Tibial nerve (tissue), 4 donors: ENCODE measurements around the gene GIT1. TPM values are rescaled to one million over a fixed set of nuclear protein-coding genes. Genes with fewer than 3 reads are reported as not detected.
A peak's percentile ranks its signal among the peaks of the same experiment; 100 is the strongest.

Experiments used
- DNase-seq, 2 donors: peaks; one replicate each; pipeline ENCODE4 v3.0.0-alpha.2; 2019; ENCODE audit warnings: low spot score in 2 of 2
- H3K27ac ChIP-seq, 4 donors: fragments of 200-600 bp; sonication (generic) in 3 of 4; one replicate each; pipeline ENCODE4 v1.5.1; 2017 to 2019; ENCODE audit warnings: mild to moderate bottlenecking in 1 of 4
- H3K27me3 ChIP-seq, 2 donors: fragments of 200-600 bp; sonication (generic) in 1 of 2; one replicate each; pipeline versions ENCODE4 v1.5.1 to v1.6.0; 2017 to 2019
- H3K36me3 ChIP-seq, 3 donors: fragments of 200-600 bp; sonication (generic); one replicate each; pipeline ENCODE4 v1.5.1; 2018 to 2019
- H3K4me1 ChIP-seq, 4 donors: fragments of 200-600 bp; sonication (generic) in 3 of 4; one replicate each; pipeline ENCODE4 v1.5.1; 2017 to 2019
- H3K4me3 ChIP-seq, 4 donors: fragments of 200-600 bp; sonication (generic) in 3 of 4; one replicate each; pipeline ENCODE4 v1.5.1; 2017 to 2019; ENCODE audit warnings: mild to moderate bottlenecking in 1 of 4, moderate library complexity in 1 of 4
- H3K9me3 ChIP-seq, 4 donors: fragments of 200-600 bp; sonication (generic) in 3 of 4; one replicate each; pipeline ENCODE4 v1.5.1; 2017 to 2019
- EP300 ChIP-seq, 2 donors: sonication (generic); formaldehyde crosslinking; IDR thresholded peaks; one replicate each; pipeline ENCODE4 v1.6.1; 2017; ENCODE audit warnings: antibody characterized with exemption in 2 of 2, mild to moderate bottlenecking in 1 of 2
- POLR2A ChIP-seq, 2 donors: fragments of 450-650 bp; IDR thresholded peaks; one replicate each; pipeline ENCODE4 v1.6.1; 2017; ENCODE audit warnings: antibody characterized with exemption in 2 of 2, mild to moderate bottlenecking in 2 of 2, moderate library complexity in 2 of 2
- WGBS, 2 donors: methylation state at CpG; one replicate each; pipeline ENCODE4 v1.1.5; 2018; 5-methylcytosine and 5-hydroxymethylcytosine counted together
- total RNA-seq, 4 donors: library from RNA; depleted of rRNA; stranded (reverse); fragments of >200 nt; gene quantifications; one replicate each; pipeline ENCODE4 v1.1.0, GENCODE V29; 2016
- TF ChIP-seq, protein P1 (sequence below), 5 experiments: fragments of 200-600 bp in 3 of 5; fragments of 450-650 bp in 2 of 5; sonication (generic) in 3 of 5; IDR thresholded peaks; one replicate each; pipeline ENCODE4 v1.5.1; 2016 to 2019; ENCODE audit warnings: antibody characterized with exemption in 5 of 5, mild to moderate bottlenecking in 3 of 5, moderate library complexity in 2 of 5

The GIT1 gene
- total RNA-seq, 4 donors from 2014 or later, result 51.3 to 100 (median 89.7) TPM

DNA sequence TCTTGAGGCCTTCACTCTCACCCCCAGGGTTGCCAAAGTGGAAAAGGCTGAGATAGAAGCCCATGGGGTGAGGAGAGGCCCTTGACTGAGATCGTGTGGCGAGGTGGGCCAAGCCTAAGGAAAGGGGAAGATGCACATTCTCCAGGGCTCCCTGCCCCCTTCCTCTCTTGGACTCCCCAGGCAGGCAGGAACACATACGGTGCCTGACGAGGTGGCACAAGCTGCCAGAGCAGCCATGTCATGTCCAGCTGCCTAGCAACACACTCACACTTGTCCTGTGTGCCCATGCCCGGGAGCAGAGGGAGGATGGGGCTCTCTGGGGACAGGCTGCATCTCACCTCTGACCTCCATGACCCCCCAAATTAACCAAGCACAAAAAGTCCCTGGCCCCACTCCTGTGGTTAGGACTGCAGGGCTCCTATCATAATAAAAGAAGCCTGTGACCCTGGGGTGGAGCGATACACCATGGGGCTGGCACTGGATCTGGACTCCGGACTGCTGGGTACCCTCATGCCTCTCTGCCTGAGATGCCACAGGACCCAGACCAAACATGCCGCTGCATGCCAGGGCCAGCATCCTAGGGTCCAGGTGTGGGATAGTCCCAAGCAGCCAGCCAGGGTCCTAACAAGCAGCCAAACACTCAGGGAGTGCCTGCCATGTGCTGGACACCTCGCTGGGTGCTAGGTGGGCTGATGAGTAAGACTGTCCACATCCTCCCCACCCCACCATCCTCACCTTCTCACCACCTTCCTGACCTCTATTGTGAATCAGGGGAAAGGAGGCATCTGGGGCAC, 2.6 kb downstream of the GIT1 start:
- TF ChIP-seq POLR2A (IDR thresholded peaks at IDR 0.05) (no peak), EP300 (IDR thresholded peaks at IDR 0.05) (no peak)
- TF ChIP-seq, protein P1, sequence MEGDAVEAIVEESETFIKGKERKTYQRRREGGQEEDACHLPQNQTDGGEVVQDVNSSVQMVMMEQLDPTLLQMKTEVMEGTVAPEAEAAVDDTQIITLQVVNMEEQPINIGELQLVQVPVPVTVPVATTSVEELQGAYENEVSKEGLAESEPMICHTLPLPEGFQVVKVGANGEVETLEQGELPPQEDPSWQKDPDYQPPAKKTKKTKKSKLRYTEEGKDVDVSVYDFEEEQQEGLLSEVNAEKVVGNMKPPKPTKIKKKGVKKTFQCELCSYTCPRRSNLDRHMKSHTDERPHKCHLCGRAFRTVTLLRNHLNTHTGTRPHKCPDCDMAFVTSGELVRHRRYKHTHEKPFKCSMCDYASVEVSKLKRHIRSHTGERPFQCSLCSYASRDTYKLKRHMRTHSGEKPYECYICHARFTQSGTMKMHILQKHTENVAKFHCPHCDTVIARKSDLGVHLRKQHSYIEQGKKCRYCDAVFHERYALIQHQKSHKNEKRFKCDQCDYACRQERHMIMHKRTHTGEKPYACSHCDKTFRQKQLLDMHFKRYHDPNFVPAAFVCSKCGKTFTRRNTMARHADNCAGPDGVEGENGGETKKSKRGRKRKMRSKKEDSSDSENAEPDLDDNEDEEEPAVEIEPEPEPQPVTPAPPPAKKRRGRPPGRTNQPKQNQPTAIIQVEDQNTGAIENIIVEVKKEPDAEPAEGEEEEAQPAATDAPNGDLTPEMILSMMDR (IDR thresholded peaks at IDR 0.05), result no peak
- H3K9me3 ChIP-seq, result no peaks in the 10 kb centered on the region
- peaks cover 0 to 91% (median 63%) of the 10 kb centered on the region in 4 donors for H3K4me1 ChIP-seq
- peaks cover 0 to 15% (median 6%) of the 10 kb centered on the region in 3 donors for H3K36me3 ChIP-seq
- WGBS, 2 donors, result 48 to 52% methylated on average over 9 of the region's 9 CpGs
- peak overlapping the region in 3 of 4 donors; percentile 87 to 97 (median 96) for H3K4me3 ChIP-seq
- no peaks in the 10 kb centered on the region for H3K27me3 ChIP-seq
- no peak for DNase-seq
- H3K27ac ChIP-seq, result peak overlapping the region; percentile 32 to 95 (median 86)

DNA sequence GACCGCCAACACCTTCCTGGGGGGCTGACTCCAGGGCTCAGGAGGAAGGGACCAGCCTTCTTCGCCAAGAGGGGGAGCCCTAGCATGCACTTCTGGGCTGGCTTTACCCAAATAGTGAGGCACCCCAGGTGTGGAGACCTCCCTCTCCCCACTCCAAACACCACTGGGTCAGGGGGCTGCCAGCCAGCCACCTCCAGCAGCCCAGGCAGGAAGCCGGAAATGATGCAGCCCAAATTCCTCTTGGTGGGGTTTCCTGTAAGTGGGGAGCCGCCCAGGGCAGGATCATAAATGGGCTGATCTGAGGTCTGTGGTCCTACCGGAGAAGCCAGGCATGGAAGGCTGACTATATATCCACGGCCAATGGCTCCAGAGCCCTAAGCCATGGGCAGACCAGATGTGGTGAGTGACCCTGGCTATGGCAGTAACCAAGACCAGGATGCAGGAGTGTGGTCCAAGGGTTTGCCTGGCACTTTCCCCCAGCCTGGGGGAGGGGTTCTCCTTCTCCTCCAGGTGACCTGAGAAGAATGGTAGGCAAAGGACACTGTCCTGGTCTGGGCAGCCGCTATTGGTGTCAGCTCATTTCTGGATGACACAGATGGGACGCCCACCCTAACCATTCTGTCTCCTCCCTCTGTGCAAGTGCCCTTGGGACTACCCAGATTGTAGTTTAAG, 4.2 kb downstream of the GIT1 start:
- no peaks in the 10 kb centered on the region for H3K27me3 ChIP-seq
- peak overlapping the region; percentile 78 to 95 (median 86) for H3K27ac ChIP-seq
- WGBS, 2 donors, result 55 to 56% methylated on average over 8 of the region's 8 CpGs
- DNase-seq, result no peak
- TF ChIP-seq EP300 (IDR thresholded peaks at IDR 0.05) (no peak), POLR2A (IDR thresholded peaks at IDR 0.05) (peak in 1 of 2 donors; percentile 31)
- TF ChIP-seq, protein P1 (IDR thresholded peaks at IDR 0.05), result peak in 2 of 5 experiments; percentile 17 to 23
- H3K4me3 ChIP-seq, result peak overlapping the region in 2 of 4 donors; percentile 16 to 37
- peaks cover 0 to 91% (median 53%) of the 10 kb centered on the region in 4 donors for H3K4me1 ChIP-seq
- no peaks in the 10 kb centered on the region for H3K9me3 ChIP-seq
- H3K36me3 ChIP-seq, result peaks cover 3 to 26% (median 6%) of the 10 kb centered on the region in 3 donors

DNA sequence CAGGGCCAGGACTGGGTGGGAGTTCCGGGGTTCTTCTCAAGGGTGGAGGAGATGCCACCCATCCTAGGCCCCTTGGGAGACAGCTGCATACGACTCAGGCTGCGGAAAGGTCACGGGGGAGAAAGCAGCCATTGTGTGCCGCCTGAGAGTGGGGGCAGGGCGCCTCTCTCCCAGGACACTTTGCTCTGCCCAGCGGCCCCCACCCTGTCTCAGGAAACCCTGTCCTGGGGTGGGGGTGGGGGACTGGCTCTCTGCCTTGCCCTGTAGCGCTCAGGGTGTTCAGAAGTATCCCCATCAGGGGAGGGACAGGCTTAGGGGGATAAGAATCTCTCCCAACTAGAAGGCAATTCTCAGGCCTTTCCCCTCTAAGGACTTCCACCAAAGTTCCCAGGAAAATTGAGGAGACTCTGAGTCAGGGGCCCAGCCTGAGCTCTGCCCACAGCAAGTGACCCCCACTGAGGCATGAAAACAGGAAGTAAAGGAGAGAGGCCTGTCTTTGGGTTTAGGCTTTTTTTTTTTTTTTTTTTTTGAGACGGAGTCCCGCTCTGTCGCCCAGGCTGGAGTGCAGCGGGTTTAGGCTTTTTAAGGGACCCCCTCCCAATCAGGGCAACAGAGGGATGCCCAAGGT, 4.9 kb downstream of the GIT1 start:
- TF ChIP-seq POLR2A (IDR thresholded peaks at IDR 0.05) (peak in 1 of 2 donors; percentile 40), EP300 (IDR thresholded peaks at IDR 0.05) (peak; percentile 63 to 84)
- TF ChIP-seq, protein P1 (IDR thresholded peaks at IDR 0.05), result no peak
- Histone ChIP-seq H3K4me3 (peak overlapping the region in 2 of 4 donors; percentile 16 to 37), H3K9me3 (no peaks in the 10 kb centered on the region), H3K27me3 (no peaks in the 10 kb centered on the region), H3K4me1 (peaks cover 0 to 91% (median 49%) of the 10 kb centered on the region in 4 donors), H3K27ac (peak overlapping the region; percentile 78 to 95 (median 86)), H3K36me3 (peaks cover 3 to 30% (median 6%) of the 10 kb centered on the region in 3 donors)
- 19 to 35% methylated on average over 6 to 12 of the region's 12 CpGs for WGBS, 2 donors
- peak in 1 of 2 donors; percentile 50 for DNase-seq

DNA sequence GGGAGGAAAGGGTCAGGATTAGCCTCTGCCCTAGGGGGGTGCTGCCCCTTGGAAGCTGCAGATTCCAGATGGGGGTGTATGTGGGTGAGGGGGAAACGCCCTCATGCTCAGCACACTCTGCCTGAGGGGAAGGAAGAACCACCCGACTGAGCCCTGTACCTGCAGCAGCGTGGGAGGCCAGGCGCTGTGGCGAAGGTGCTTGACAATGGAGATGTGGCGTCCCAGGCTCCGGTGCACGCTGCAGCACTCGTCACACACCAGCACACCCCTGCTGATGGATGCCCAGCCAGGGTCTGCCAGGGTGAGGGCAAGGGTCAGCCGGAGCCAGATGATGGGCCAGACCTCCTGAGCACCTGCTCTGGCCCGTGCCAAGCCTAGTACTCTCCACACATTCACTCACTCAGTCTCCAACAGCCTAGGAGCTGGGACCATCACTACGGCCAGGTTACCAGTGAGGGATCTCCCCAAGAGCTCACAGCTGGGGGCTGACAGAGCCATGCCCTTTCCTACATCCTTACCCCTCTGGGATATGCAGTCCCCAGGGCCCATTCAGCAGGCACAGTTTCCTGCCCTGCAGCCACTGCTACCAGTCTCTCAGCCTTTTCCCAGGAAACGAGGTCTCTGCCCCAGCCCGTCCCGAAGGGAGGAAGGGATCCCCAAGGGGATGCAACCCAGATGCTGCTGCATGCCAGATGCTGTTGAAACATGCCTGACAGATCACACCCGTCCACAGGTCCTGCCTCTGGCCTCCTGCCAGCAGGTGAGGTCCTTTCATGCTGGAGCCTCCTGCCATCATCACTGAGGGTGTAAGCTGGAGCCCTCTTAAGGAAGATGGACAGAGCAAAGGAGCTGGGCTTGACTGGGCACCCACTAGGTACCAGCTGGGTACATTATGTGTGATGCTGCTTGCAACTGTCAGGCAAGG, 5.9 kb downstream of the GIT1 start:
- H3K36me3 ChIP-seq, result peaks cover 3 to 40% (median 6%) of the 10 kb centered on the region in 3 donors
- H3K4me3 ChIP-seq, result no peak overlapping the region
- H3K4me1 ChIP-seq, result peaks cover 0 to 98% (median 49%) of the 10 kb centered on the region in 4 donors
- WGBS, 2 donors, result 82 to 83% methylated on average over 13 to 14 of the region's 16 CpGs
- no peak for TF ChIP-seq POLR2A (IDR thresholded peaks at IDR 0.05)
- TF ChIP-seq, protein P1 (IDR thresholded peaks at IDR 0.05), result no peak
- no peak for TF ChIP-seq EP300 (IDR thresholded peaks at IDR 0.05)
- no peak for DNase-seq
- H3K27me3 ChIP-seq, result no peaks in the 10 kb centered on the region
- no peaks in the 10 kb centered on the region for H3K9me3 ChIP-seq
- peak overlapping the region; percentile 78 to 95 (median 86) for H3K27ac ChIP-seq
